OCI-LY1 (cell line): Measurements from ENCODE around the gene STK40.

Source experiments
- EZH2 ChIP-seq: fragments of 200-600 bp; sonication (generic), shearing (Covaris generic); IDR thresholded peaks from 2 replicates; pipeline ENCODE4 v1.8.0; 2017; ENCODE audit warnings: borderline replicate concordance, mixed run types, mild to moderate bottlenecking, antibody characterized with exemption, low read length, moderate library complexity, mixed read lengths
- TF ChIP-seq, protein P1 (sequence below): fragments of 200-600 bp; sonication (generic), shearing (Covaris generic); IDR thresholded peaks from 2 replicates; pipeline ENCODE4 v1.5.1; 2017; ENCODE audit warnings: mild to moderate bottlenecking, antibody characterized with exemption, low read length, moderate library complexity, mixed read lengths

DNA sequence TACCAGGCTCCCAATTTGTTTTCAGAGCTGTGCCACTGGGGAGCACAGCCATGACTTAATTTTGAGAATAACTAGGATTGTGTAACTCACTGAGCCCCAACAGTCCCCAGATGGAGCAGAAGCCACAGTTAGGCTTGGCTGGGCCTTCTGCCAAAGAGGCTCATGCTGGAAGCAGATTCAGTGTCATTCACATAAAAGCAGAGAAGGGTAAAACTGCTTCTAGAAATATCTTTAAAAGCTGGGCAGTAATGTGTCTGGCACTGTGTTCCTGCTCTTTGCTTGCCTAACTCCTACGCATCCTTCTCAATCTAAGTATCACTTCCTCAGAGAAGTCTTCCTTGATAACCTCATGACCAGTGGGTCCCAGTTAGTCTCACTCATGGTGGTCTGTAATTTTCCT is 20.3 kb downstream of the STK40 start:
- TF ChIP-seq EZH2: no peak
- TF ChIP-seq, protein P1, sequence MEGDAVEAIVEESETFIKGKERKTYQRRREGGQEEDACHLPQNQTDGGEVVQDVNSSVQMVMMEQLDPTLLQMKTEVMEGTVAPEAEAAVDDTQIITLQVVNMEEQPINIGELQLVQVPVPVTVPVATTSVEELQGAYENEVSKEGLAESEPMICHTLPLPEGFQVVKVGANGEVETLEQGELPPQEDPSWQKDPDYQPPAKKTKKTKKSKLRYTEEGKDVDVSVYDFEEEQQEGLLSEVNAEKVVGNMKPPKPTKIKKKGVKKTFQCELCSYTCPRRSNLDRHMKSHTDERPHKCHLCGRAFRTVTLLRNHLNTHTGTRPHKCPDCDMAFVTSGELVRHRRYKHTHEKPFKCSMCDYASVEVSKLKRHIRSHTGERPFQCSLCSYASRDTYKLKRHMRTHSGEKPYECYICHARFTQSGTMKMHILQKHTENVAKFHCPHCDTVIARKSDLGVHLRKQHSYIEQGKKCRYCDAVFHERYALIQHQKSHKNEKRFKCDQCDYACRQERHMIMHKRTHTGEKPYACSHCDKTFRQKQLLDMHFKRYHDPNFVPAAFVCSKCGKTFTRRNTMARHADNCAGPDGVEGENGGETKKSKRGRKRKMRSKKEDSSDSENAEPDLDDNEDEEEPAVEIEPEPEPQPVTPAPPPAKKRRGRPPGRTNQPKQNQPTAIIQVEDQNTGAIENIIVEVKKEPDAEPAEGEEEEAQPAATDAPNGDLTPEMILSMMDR: no peak
